Hepatocyte (in vitro differentiated cells): Measurements from ENCODE around the gene NOSTRIN.

Experiments
- EZH2 ChIP-seq: fragments of 200-600 bp; sonication (generic); IDR thresholded peaks from 2 replicates; pipeline ENCODE4 v1.6.1; 2016; ENCODE audit warnings: antibody characterized with exemption, mild to moderate bottlenecking, borderline replicate concordance
- EZH2phosphoT487 ChIP-seq: fragments of 200-600 bp; sonication (generic); IDR thresholded peaks from one replicate; pipeline ENCODE4 v1.6.1; 2018; ENCODE audit warnings: antibody characterized with exemption, mild to moderate bottlenecking, low read depth, moderate library complexity; ENCODE audit not compliant: unreplicated experiment, severe bottlenecking
- TF ChIP-seq, protein P1 (sequence below): fragments of 200-600 bp; sonication (generic); IDR thresholded peaks from 2 replicates; pipeline ENCODE4 v1.5.1; 2016; ENCODE audit warnings: antibody characterized with exemption, mild to moderate bottlenecking; ENCODE audit not compliant: poor library complexity

DNA sequence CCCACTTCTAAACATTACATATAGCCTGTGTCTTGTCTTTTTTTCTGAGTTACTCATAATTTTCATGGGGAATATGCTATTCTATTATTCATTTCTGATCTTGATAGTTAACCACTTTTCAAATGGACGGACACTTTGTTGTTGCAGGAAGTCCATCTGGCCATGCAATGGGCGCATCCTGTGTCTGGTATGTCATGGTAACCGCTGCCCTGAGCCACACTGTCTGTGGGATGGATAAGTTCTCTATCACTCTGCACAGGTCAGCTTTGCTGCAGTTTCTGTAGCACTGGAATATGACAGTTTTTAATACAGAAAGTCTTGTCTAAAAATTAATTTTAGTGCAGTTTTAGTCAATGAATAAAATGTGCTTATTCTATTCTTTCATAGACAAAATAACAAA, 101.9 kb downstream of the NOSTRIN start:
- TF ChIP-seq, protein P1, sequence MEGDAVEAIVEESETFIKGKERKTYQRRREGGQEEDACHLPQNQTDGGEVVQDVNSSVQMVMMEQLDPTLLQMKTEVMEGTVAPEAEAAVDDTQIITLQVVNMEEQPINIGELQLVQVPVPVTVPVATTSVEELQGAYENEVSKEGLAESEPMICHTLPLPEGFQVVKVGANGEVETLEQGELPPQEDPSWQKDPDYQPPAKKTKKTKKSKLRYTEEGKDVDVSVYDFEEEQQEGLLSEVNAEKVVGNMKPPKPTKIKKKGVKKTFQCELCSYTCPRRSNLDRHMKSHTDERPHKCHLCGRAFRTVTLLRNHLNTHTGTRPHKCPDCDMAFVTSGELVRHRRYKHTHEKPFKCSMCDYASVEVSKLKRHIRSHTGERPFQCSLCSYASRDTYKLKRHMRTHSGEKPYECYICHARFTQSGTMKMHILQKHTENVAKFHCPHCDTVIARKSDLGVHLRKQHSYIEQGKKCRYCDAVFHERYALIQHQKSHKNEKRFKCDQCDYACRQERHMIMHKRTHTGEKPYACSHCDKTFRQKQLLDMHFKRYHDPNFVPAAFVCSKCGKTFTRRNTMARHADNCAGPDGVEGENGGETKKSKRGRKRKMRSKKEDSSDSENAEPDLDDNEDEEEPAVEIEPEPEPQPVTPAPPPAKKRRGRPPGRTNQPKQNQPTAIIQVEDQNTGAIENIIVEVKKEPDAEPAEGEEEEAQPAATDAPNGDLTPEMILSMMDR = no peak
- TF ChIP-seq EZH2 (no peak), EZH2phosphoT487 (no peak)
